NCI-H2196 (cell line): ENCODE data around the gene HECTD1.
"Not testable (repeated sequence)": the region's sequence is repeated elsewhere in the genome, so short reads cannot be mapped to it uniquely, and the experiment has no call there.

Source experiments
- DNase-seq: peaks from one replicate; lab custom pipeline; 2025; ENCODE audit not compliant: unreplicated experiment; lab: John Stamatoyannopoulos, UW

HECTD1 gene

DNA sequence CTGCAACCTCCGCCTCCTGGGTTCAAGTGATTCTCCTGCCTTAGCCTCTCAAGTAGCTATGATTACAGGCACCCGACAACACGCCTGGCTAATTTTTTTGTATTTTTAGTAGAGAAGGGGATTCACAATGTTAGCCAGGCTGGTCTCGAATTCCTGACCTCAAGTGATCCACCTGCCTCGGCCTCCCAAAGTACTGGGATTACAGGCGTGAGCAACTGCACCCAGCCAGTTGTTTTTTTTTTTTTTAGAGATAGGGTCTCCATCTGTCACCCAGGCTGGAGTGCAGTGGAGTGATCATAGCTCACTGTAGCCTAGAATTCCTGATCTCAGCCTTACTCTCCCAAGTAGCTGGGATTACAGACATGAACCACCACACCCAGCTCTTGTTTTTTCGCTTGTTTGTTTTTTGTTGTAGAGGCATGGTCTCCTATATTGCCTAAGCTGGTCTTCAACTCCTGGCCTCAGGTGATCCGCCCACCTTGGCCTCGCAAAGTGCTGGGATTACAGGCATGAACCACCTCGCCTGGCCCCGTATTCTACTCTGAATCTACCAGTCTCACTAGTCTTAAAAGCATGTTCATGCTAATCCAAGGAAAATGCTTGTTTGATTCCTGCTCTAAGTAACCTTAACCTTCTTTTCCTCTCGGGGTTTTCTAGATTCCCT is 149.8 kb downstream of the HECTD1 start:
- DNase-seq = no peak

DNA sequence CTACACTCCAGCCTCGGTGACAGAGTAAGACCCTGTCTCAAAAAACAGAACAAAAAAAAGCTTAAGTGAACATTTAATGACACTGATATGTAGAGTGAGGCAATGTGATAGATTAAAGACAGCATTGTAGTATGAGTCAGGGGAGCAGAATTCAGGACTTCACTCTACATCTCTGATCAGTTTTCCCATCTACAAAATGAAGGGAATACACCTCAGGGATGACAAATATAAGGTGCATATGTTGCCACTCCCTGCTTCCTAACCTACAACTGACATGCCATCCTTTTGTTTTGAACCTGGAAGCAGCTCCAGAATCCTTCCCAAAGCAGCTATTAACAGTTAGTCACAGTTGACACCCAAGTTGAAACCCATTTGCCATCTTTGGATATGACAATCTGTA is 150.6 kb downstream of the HECTD1 start:
- DNase-seq = no peak

DNA sequence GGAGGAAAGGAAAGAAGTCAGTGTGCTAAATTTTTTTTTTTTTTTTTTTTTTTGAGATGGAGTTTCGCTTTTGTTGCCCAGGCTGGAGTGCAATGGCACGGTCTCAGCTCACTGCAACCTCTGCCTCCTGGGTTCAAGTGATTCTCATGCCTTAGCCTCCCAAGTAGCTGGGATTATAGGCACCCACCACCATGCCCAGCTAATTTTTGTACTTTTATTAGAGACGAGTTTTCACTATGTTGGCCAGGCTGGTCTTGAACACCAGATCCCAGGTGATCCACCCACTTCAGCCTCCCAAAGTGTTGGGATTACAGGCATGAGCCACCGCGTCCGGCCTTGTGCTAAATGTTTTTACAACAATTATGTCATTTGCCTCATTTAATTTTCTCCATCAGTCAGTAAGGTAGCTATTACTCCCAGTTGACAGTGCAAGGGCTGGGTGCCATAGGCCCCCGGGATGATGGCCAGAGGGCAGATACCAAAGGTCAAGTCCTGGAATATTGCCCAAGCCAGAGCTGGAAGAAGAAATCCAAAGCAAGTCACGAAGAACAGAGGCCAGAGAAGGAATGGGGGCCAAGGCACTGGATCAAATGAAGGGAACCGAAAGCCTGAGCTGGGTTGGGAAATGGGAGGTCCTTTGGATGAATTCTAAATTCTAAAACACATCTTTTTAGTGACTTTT is 154.5 kb downstream of the HECTD1 start:
- not testable (repeated sequence) for DNase-seq

DNA sequence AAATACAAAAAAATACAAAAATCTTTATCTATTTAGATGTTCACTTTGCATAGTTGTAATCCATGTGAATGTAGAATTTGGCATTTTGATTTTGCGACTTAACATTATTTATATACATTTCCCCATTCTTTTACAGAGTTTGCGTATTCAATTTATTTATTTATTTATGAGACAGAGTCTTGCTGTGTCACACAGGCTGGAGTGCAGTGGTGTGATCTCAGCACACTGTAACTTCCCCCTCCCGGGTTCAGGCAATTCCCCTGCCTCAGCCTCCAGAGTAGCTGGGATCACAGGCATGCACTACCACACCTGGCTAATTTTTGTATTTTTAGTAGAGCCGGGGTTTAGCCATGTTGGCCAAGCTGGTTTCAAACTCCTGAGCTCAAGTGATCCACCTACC is 156.1 kb downstream of the HECTD1 start:
- DNase-seq = no peak

DNA sequence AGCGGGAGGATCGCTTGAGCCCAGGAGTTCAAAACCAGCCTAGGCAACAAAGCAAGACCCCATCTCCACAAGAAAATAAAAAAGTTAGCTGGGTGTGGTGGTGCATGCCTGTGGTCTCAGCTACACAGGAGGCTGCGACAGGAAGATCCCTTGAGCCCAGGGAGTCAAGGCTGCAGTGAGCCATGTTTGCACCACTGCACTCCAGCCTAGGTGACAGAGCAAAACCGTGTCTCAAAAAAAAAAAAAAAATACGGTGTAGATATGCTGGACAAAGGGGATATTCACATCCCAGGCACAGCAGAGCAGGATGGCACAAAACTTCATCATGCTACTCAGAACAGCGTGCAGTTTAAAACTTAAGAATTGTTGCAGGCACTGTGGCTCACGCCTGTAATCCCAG is 156.6 kb downstream of the HECTD1 start:
- no peak for DNase-seq
